HUES64 (cell line): ENCODE data around the gene CHI3L2. TPM values are rescaled to one million over a fixed set of nuclear protein-coding genes. Genes with fewer than 3 reads are reported as not detected.

ENCODE experiments used
- H3K27ac ChIP-seq: 2 replicates; pipeline ENCODE4 v1.7.0; 2013; ENCODE audit warnings: low read depth, low read length, inconsistent platforms
- H3K27me3 ChIP-seq: 2 replicates; pipeline ENCODE4 v1.6.1; 2013; ENCODE audit warnings: mild to moderate bottlenecking, low read length; ENCODE audit not compliant: insufficient read depth
- H3K36me3 ChIP-seq: 2 replicates; pipeline ENCODE4 v1.6.1; 2013; ENCODE audit warnings: mild to moderate bottlenecking, low read length; ENCODE audit not compliant: insufficient read depth
- H3K4me1 ChIP-seq: 2 replicates; pipeline ENCODE4 v1.6.1; 2013; ENCODE audit warnings: mild to moderate bottlenecking, low read length, moderate library complexity; ENCODE audit not compliant: insufficient read depth
- H3K4me3 ChIP-seq: 2 replicates; pipeline ENCODE4 v1.5.1; 2013; ENCODE audit warnings: mild to moderate bottlenecking, low read length, moderate library complexity
- H3K9ac ChIP-seq: 2 replicates; pipeline ENCODE4 v1.6.1; 2013; ENCODE audit warnings: mild to moderate bottlenecking, low read depth, low read length
- H3K9me3 ChIP-seq: 2 replicates; pipeline ENCODE4 v1.6.1; 2013; ENCODE audit warnings: low read depth, low read length; ENCODE audit not compliant: insufficient read depth
- WGBS: fragments of 150-250, 120-280 bp; methylation state at CpG from one replicate; pipeline ENCODE4 v1.1.7; 2013; ENCODE audit warnings: missing lambda C conversion rate; 5-methylcytosine and 5-hydroxymethylcytosine counted together
- polyA plus RNA-seq, 2 experiments: library from polyadenylated mRNA; stranded (reverse); fragments of 50-300 nt; gene quantifications; one replicate each; pipeline ENCODE4 v1.2.3, GENCODE V29; 2013

Gene CHI3L2, protein sequence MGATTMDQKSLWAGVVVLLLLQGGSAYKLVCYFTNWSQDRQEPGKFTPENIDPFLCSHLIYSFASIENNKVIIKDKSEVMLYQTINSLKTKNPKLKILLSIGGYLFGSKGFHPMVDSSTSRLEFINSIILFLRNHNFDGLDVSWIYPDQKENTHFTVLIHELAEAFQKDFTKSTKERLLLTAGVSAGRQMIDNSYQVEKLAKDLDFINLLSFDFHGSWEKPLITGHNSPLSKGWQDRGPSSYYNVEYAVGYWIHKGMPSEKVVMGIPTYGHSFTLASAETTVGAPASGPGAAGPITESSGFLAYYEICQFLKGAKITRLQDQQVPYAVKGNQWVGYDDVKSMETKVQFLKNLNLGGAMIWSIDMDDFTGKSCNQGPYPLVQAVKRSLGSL
- polyA plus RNA-seq (2013, experiment 1 of 2) = not detected
- not detected for polyA plus RNA-seq (2013, experiment 2 of 2)

DNA sequence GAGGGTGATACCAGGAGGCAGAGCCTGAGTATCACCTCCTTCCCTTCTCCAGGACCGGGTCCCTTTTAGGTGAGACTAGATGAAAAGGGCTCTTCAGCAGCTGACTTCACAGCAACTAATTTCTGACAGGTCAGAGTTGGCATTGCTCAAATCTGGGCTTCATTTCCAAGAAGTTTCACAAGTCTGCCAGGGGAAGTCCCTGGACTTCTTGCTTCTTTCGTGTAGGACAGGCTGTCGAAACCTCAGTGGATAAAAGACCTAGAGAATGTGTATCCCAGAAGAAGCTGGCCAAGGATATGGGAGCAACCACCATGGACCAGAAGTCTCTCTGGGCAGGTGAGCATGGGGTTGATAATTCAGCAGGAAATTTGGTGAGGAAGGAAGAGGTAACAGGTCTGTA lies at the start of gene CHI3L2:
Gene CHI3L2, plus strand, starts transcription at position 280 of the 400 bp plus-strand sequence. Its CDS starts 17 bp downstream, at position 297.
- no peaks in the 10 kb centered on the region for H3K36me3 ChIP-seq
- H3K27me3 ChIP-seq = no peaks in the 10 kb centered on the region
- no peak within 1 kb of the TSS for H3K27ac ChIP-seq
- no peak within 1 kb of the TSS for H3K9ac ChIP-seq
- H3K9me3 ChIP-seq = no peaks in the 10 kb centered on the region
- H3K4me1 ChIP-seq = peaks cover 12% of the 10 kb centered on the region
- WGBS = 92% methylated on average over 3 of the region's 3 CpGs
- no peak within 1 kb of the TSS for H3K4me3 ChIP-seq

DNA sequence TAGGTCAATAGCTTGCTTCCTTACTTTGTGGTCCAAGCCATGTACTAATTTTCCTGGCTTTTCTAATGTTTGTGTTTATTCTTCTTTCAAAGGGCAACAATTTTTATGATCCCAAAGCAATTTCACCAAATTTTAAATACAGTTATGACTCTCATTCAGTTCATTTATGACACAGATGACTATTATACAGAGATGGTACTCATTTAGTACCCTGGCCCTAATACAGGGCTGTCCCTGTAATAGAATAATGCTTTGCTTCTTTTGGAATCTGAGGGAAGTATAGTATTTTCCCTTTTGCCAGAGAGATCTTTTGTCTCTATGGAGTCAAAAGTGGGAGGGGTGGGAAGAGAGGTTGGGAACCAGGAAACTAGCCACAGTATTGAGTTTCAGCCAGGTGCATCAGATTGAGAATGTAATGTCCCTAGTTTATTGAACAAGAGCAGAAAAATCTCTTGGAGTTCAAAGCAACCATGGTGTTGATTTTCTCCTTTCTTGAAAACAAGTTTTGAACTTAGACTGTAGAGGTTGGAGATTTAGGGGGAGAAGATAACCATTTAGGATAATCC lies 47.5 kb upstream of the CHI3L2 start:
- H3K9me3 ChIP-seq = no peaks in the 10 kb centered on the region
- H3K27me3 ChIP-seq = no peaks in the 10 kb centered on the region
- no peak overlapping the region for H3K9ac ChIP-seq
- H3K27ac ChIP-seq = no peak overlapping the region
- peaks cover 71% of the 10 kb centered on the region for H3K36me3 ChIP-seq
- no peaks in the 10 kb centered on the region for H3K4me1 ChIP-seq
- no peak overlapping the region for H3K4me3 ChIP-seq

DNA sequence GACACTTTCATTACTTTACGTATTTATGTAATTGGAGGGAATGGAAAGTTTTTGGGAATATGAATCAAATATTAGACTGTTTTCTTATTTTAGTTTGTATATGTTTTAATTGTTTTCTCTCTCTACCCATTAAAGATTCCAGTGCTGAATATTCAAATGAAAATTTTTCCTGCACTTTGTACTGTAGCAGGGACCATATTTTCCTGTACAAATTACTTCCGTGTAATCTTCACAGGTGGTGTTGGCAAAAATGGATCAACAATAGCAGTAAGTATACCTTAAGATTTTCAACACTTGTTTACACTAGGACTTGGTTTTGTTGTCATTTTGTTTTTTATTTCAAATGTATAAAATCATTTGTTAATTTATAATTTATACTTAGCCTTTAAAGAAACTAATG lies 45.5 kb upstream of the CHI3L2 start:
- Histone ChIP-seq H3K27ac (no peak overlapping the region), H3K27me3 (no peaks in the 10 kb centered on the region), H3K4me1 (no peaks in the 10 kb centered on the region), H3K36me3 (peaks cover 68% of the 10 kb centered on the region), H3K4me3 (no peak overlapping the region), H3K9ac (no peak overlapping the region), H3K9me3 (no peaks in the 10 kb centered on the region)
- 90% methylated on average over 2 of the region's 2 CpGs for WGBS

DNA sequence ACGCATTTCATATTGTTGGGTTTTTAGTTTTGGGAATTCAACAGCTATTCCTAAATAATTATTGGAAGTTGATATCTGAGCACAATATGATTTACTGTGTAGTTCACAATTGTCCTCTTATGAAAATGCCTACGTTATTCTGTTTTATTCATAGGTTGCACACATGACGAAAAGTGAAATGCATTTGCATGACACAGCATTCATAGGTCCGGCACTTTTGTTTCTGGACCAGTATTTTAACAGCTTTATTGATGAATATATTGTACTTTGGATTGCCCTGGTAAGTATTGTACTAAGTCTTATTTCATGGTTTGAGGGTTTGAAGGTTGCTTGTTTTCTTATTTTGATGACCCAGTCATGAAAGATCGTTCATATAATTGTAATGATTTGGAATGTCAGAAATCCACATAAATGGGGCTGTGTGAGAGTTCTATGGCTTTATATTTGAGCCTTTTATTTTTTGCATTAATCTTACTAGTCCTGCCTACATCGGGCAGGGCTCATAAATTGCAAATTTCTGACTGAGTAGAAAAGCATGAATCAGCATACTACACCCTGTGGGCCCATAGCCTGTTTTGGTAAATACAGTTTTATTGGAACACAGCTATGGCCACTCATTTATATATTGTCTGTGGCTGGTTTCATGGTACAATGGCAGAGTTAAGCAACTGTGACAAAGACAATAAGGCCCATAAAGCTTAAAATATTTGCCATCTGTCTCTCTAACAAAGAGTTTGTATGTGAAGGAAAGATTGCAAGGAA lies 44.0 kb upstream of the CHI3L2 start:
- WGBS = 94% methylated on average over 5 of the region's 6 CpGs
- Histone ChIP-seq H3K9me3 (no peaks in the 10 kb centered on the region), H3K4me3 (no peak overlapping the region), H3K27me3 (no peaks in the 10 kb centered on the region), H3K27ac (no peak overlapping the region), H3K36me3 (peaks cover 70% of the 10 kb centered on the region), H3K9ac (no peak overlapping the region), H3K4me1 (no peaks in the 10 kb centered on the region)

DNA sequence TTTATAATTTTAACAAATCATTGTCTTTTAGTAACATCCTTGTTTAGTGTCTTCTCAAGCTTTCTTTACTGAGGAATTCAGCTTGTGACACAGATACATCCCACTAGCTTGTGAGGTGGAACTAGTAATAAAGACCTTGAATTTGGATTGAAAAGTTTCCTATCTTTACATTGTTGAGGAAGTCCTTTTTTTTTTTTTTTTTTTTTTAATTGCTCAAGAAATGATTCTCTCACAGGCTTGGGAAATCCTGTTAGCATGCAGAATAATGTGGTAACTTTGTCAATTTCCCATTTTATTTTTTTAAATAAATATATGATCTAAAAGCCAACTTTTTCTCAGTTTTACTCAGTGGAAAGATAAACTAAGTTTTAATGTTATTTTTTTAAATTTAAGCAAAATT lies 42.9 kb upstream of the CHI3L2 start:
- no peaks in the 10 kb centered on the region for H3K9me3 ChIP-seq
- H3K4me3 ChIP-seq = no peak overlapping the region
- H3K9ac ChIP-seq = no peak overlapping the region
- peaks cover 65% of the 10 kb centered on the region for H3K36me3 ChIP-seq
- no peaks in the 10 kb centered on the region for H3K4me1 ChIP-seq
- H3K27ac ChIP-seq = no peak overlapping the region
- H3K27me3 ChIP-seq = no peaks in the 10 kb centered on the region

DNA sequence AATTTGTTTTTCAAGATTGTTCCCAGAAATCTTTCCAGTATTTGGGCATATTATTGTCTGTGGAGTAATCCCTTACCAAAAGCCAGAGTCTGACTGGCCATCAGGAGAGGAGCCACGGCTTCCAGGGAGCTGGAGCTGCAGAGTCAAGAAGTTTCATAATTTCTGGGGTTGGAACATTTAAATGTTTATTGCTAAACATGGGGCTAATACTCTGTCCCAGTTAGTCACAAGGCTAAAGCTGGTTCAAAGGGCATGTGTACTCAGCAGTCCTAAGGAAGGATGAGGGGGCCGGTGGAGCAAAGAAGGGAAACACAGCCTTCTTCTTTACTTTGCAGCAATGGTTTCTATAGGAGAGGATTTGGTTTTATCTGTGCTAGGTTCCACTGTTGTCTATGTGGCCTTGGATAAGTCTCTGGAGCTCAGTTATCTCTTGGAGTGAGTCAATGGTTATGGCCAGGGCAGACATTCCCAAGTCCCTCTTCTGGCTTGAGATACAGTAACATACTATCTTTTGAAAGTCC lies 36.5 kb upstream of the CHI3L2 start:
- Histone ChIP-seq H3K36me3 (peaks cover 27% of the 10 kb centered on the region), H3K4me3 (no peak overlapping the region), H3K27ac (no peak overlapping the region), H3K9ac (no peak overlapping the region), H3K27me3 (no peaks in the 10 kb centered on the region), H3K4me1 (no peaks in the 10 kb centered on the region), H3K9me3 (no peaks in the 10 kb centered on the region)
- 84% methylated on average over 2 of the region's 2 CpGs for WGBS

DNA sequence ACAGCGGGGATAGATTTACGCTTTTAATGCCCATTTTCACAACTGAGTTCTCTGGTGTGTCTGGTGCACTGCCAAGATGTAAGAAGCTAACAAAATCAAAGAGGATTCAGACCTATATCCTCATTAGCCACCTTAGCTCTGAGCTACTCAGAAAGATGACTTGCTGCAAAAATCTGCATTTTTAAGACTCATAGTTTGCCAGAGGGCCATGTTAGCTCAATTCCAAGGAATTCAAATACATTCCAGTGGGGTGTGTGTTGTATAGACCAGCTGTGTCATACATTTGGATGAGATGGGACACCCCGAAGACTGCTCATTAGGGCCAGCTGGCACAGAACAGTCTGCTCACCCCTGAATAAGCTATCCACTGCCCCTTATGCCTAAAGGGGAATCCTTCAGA lies 36.0 kb upstream of the CHI3L2 start:
- Histone ChIP-seq H3K4me1 (no peaks in the 10 kb centered on the region), H3K4me3 (no peak overlapping the region), H3K36me3 (peaks cover 24% of the 10 kb centered on the region), H3K27ac (no peak overlapping the region), H3K9me3 (no peaks in the 10 kb centered on the region), H3K9ac (no peak overlapping the region), H3K27me3 (no peaks in the 10 kb centered on the region)
- whole genome bisulfite sequencing = 64% methylated on average over 3 of the region's 3 CpGs

DNA sequence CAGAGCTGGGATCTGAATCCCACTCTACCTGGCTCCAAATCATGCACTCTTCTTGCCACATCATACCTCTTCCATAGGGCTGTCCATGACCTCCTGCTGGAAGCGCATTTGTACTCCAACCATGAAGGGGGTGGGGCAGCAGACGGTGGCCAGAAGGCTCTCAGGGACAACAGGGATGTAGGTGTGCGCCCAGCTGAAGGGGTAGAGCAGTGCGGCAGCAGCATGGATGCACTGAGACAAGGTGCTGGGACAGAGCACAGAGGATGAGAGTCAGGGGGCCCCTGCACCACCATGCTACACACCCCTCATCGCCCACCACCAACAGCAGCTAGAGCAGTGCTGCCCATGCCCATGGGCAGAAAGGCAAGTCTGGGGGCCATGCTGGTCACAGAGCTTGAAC lies 35.4 kb upstream of the CHI3L2 start:
- Histone ChIP-seq H3K27ac (no peak overlapping the region), H3K4me3 (no peak overlapping the region), H3K9ac (no peak overlapping the region), H3K9me3 (no peaks in the 10 kb centered on the region), H3K4me1 (no peaks in the 10 kb centered on the region), H3K36me3 (peaks cover 18% of the 10 kb centered on the region), H3K27me3 (no peaks in the 10 kb centered on the region)
- WGBS = 90% methylated on average over 5 of the region's 5 CpGs

DNA sequence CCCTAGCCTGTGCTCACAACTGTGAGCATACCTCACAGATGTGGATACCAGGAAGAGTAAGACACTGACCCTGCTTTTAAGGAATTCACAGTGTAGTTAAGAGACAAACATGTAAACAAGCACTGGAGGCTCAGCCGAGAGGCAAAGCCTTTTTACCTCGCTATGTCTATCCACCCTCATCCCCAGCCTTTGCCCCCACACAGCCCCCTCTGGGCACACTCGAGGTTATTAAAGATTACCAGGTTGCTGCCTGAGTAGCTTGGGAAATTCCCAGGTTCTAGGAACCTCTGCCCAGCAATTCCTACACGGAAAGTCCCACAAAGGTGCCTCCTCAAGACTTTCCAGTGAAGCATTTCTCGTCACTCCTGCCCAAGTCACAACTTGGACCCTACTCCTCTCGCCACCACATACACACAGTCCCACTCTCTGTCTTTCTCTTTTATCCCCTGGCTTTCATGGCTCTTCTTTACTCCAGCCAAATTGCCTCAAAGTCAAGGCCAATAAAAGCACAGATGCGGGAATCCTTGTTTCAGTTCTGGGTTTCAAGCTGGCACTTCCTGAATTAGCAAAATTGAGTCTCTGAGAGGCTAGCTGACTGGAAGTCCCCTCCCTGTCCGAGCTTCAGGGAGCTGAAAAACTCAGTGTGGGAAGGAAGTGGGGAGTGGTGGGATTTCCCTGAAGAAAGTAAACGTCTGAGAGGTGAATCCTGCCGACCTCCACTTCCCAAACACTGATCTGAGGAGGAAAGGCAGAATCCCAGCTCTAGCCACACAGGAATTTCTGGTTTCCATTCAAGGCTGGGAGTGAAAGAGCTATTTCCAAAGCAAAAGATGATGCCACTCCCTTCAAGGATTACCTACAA lies 34.6 kb upstream of the CHI3L2 start:
- 72% methylated on average over 10 of the region's 10 CpGs for WGBS
- H3K36me3 ChIP-seq = peaks cover 10% of the 10 kb centered on the region; the same call in 1 of the 2 replicates
- no peaks in the 10 kb centered on the region for H3K4me1 ChIP-seq
- no peak overlapping the region for H3K9ac ChIP-seq
- H3K27ac ChIP-seq = no peak overlapping the region
- no peaks in the 10 kb centered on the region for H3K27me3 ChIP-seq
- H3K4me3 ChIP-seq = no peak overlapping the region
- no peaks in the 10 kb centered on the region for H3K9me3 ChIP-seq

DNA sequence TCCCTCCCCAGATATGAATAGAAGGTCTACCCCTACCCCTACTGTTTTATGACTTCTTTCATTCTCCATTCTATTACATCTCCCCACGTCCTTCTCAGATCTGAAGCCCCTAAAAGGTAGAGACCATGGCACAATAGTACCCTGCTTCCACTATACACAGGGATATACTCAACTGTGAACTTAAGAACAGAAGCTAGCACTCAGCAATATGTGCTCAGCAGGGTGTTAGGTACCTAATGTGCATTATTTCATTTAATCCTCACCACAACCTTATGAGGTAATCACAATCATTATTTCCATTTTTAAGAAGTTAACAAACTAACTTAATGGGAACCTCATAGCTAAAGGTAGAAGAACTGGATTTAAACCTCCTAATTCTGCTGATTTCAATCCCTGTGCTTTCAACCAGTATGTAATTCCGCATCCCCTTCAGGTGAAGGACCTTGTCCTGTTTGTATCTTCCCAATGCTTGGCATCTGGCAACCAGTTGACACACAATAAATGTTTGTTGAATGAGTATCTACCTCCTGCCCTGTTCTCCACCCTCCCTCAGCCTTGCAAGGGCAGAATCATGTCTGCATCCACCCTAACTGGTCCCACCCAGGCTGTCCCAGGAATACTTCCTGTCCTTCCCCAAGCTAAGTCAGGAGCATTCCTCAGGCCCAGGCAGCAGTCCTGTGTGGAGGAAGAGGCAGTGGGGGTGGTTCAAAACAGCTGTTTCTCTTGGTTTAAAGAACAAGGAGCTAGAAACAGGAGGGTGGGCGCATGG lies 33.6 kb upstream of the CHI3L2 start:
- no peaks in the 10 kb centered on the region for H3K4me1 ChIP-seq
- no peak overlapping the region for H3K9ac ChIP-seq
- no peak overlapping the region for H3K4me3 ChIP-seq
- H3K27me3 ChIP-seq = no peaks in the 10 kb centered on the region
- H3K36me3 ChIP-seq = no peaks in the 10 kb centered on the region
- H3K9me3 ChIP-seq = no peaks in the 10 kb centered on the region
- no peak overlapping the region for H3K27ac ChIP-seq
- WGBS = 88% methylated on average over 3 of the region's 3 CpGs
